C4-2B (cell line): ENCODE results near the gene ADAM10.

Experiments
- H3K27ac ChIP-seq: fragments of 450-650 bp; 2 replicates; pipeline ENCODE4 v1.5.1; 2017
- ZFX ChIP-seq: fragments of 450-650 bp; IDR thresholded peaks from 2 replicates; pipeline ENCODE4 v1.6.1; 2017
- TF ChIP-seq, protein P1 (sequence below): fragments of 450-650 bp; conservative IDR thresholded peaks from 2 replicates; pipeline ENCODE4 v1.5.1; 2017; ENCODE audit warnings: mild to moderate bottlenecking

The ADAM10 gene

DNA sequence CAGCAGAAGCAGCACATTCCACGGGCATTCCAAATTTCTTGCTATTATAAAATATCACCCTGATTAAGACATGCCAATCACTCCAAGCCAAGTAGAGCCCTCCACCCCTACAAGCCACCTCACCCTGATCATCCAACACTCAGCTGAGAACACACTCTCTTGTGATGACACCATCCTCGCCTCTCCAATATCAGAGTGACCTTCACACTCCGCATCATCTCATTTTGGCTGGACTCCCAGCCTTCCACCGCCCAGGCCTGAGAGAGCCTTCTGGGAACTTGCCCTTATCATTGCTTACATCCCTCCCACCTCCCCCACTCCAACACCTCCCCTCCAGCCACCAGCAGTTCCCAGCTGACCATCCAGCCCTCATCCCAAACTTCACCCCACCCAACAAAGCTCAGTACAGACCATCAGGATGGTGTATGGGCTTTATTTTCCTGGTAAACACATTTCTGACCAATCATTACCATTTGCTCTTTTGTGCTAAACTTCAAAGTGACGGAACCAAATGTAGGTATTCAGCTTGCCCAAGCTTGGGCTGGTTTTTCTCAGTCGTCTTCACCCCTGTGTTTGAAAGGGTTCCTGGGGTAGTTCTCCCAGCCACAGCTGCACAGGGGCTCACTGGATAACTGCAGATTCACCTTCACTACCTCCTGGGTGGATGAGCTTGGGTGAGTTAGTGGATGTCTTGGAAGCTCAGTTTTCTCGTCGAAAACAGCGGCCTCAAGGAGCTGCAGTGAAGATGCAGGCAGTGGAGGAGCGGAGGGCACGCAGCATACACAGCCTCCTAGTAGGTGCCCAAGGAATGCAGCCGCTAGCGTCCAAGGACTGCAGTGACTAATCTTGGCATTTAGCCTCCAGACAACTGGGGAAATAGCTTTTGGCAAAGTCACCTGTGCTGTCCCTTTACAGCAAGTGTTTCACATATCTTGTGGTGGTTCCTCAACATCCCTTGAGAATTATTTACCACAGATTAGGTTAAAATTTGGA is 202.6 kb downstream of the ADAM10 start:
- TF ChIP-seq, protein P1, sequence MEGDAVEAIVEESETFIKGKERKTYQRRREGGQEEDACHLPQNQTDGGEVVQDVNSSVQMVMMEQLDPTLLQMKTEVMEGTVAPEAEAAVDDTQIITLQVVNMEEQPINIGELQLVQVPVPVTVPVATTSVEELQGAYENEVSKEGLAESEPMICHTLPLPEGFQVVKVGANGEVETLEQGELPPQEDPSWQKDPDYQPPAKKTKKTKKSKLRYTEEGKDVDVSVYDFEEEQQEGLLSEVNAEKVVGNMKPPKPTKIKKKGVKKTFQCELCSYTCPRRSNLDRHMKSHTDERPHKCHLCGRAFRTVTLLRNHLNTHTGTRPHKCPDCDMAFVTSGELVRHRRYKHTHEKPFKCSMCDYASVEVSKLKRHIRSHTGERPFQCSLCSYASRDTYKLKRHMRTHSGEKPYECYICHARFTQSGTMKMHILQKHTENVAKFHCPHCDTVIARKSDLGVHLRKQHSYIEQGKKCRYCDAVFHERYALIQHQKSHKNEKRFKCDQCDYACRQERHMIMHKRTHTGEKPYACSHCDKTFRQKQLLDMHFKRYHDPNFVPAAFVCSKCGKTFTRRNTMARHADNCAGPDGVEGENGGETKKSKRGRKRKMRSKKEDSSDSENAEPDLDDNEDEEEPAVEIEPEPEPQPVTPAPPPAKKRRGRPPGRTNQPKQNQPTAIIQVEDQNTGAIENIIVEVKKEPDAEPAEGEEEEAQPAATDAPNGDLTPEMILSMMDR, result no peak
- TF ChIP-seq ZFX, result no peak

DNA sequence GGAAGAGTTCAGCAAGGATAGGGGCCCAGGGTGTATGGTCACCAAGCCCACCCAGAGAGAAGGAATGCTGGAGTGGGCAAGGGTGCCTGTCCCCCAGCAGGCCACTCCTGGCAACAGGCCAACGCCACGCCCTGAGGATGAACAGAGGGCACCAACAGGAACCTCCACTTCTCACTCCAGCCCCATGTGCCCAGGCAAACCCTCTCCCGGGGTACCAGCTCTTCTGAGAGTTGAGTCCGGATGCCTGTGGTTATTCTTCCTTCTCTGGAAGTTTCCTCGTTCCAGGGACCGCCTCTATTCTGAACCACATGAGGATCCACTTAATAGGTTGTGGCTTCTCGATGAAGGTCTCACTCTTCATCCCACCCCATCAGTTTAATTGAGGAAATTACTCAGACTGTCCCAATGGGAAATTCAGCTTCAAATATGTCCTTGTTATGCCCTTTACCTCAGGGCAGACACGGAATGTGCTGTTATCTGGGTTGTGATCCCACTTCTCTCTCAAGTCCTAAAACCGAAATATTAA is 203.4 kb downstream of the ADAM10 start:
- H3K27ac ChIP-seq, result no peak overlapping the region
- TF ChIP-seq, protein P1, result no peak
- TF ChIP-seq ZFX, result no peak

More for the DNA sequence above, 202.6 kb downstream of the ADAM10 start:
- no peak overlapping the region for H3K27ac ChIP-seq

DNA sequence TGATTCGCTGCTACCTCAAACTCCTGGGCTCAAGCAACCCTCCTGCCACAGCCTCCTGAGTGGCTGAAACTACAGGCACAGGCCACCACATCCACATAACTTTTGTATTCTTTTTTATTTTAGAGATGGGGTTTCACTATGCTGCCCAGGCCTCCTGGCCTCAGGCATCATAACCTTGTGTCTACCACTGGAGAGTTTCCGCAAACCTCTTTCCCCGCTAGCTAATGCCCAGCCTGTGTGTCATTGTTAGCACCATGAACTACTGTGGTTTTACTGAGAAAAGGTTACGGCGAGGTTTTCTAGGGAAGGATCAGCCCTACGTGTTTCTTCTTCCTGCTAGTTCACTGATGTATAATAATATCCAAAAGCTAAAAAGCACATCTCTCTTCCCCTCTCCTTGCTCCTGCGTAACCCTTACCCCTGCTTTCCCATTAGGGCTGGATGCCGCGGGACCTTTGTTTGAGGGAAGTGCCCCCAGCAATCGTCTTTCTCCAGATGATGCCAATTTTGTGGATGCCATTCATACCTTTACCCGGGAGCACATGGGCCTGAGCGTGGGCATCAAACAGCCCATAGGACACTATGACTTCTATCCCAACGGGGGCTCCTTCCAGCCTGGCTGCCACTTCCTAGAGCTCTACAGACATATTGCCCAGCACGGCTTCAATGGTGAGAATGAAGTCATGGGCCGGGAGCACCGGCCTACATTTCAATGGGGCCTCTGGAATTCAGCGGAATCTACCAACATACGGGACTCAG is 204.0 kb downstream of the ADAM10 start:
- no peak for TF ChIP-seq ZFX
- TF ChIP-seq, protein P1, result no peak
- H3K27ac ChIP-seq, result no peak overlapping the region

DNA sequence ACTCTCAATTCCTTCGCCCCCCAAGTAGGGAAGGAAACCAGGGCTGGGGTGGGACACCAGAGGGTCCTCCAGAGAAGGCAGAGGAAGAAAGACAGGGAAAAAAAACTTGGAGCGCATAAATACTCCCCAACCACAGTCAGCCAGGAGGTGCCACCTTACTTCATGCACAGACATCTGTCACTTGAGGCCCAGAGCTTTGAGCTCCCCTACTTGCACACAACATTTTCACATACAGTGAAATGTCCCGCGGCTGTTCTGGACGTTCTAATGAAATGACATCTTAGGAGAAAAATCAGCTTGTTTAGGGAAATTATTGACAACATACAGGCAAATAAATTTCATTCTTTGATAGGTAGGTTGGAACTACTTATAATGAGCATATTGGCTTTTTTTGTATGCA is 204.8 kb downstream of the ADAM10 start:
- no peak for TF ChIP-seq ZFX
- TF ChIP-seq, protein P1, result no peak
- no peak overlapping the region for H3K27ac ChIP-seq

DNA sequence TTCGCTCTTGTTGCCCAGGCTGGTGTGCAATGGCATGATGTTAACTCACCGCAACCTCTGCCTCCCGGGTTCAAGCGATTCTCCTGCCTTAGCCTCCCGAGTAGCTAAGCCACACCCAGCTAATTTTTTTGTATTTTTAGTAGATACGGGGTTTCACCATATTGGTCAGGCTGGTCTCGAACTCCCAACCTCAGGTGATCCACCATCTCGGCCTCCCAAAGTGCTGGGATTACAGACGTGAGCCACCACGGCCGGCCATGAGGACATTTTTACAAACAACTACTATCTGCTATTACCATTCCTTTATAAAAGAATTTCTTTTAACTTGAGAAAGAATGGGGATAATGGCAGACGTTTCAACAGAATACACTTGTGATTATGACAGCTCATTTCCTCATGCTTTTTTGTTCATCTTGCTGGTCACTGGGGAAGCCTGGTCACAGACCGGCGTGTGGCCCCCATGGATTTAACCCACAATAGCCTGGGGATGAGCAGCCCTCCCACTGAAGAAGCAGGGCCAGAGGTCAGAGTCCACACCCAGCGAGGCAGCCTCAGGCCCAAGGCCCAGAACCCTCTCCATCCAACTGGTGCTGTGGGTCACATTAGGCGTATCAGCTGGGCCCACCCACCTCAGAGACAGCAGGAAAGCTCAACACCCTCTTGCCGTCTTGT is 205.7 kb downstream of the ADAM10 start:
- no peak for TF ChIP-seq ZFX
- TF ChIP-seq, protein P1, result no peak
- H3K27ac ChIP-seq, result no peak overlapping the region

DNA sequence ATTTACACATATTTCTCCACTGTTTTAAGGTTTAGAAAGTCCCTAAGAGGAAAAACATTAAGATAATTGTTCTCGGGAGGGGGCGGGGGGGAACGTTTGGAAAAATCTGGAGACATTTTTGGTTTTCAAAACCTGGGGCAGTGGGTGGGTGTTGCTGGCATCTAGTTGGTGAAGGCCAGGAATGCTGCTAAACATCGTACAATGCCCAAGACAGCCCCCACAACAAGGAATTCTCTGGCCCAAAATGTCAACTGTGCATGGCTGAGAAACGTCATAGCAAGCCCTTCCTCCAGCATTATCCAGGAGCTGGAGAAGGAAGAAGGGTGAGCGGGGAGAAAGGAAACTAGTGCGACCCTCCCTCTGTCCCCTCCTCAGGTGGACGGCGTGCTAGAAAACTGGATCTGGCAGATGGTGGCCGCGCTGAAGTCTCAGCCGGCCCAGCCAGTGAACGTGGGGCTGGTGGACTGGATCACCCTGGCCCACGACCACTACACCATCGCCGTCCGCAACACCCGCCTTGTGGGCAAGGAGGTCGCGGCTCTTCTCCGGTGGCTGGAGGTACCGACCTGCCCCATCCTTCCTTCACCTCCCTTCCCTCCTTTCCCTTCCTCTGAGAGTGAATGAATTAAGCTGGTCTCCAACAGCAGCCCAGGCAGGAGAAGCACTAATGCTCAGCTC is 208.0 kb downstream of the ADAM10 start:
- TF ChIP-seq ZFX, result no peak
- TF ChIP-seq, protein P1, result no peak
- no peak overlapping the region for H3K27ac ChIP-seq
